Measurements from ENCODE around the gene CNTNAP3.
"Not testable (repeated sequence)": the region's sequence is repeated elsewhere in the genome, so short reads cannot be mapped to it uniquely, and the experiment has no call there.

Gene CNTNAP3

DNA sequence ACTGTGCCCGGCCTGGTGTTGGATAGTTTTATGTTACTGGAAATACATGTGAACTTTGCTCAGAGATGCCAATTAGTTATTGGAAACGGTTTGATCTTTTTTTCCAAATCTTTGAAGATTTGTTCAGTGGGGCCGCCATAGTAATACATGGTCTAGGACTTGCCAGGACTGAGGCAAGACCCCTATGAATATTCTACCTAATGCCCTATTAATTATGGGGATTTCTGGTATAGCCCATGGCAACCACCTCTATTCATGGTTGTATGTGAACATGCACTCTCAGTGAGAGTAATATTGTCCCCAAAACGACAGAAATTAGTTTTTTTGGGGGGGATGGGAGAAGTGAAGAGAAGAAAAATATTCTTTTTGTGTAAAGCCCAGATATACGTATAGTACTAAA lies 220.3 kb downstream of the CNTNAP3 start:
- not testable (repeated sequence) for DNase-seq (ENCODE audit: low read depth)

DNA sequence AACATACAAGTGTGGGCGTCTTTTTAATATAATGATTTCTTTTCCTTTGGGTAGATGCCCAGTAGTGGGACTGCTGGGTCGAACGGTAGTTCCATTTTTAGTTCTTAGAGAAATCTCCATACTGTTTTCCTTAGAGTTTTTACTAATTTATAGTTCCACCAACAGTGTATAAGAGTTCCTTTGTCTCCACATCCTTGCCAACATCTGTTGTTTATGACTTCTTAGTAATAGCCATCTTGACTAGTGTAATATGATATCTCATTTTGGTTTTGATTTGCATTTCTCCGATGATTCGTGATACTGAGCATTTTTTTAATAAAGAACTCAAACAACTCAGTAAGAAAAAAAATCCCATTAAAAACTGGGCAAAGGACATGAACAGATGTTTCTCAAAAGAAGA lies 225.0 kb downstream of the CNTNAP3 start:
- DNase-seq (ENCODE audit: low read depth) = not testable (repeated sequence)

DNA sequence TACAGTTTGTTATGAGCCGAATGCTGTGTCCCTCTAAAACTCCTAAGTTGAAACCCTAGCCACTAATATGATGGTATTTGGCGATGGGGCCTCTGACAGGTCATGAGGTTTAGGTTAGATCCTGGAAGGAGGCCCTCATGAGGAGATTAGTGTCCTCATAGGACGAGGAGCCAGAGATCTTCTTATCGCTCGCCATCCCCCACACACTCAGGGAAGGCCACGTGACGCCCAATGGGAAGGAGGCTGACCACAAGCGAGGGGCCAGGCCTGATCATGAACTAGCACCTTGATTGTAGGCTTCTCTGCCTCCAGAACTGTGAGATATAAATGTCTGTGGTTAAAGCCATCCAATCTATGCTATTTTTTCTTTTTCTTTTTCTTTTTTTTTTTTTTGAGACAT lies 233.5 kb downstream of the CNTNAP3 start:
- DNase-seq (ENCODE audit: low read depth) = not testable (repeated sequence)

DNA sequence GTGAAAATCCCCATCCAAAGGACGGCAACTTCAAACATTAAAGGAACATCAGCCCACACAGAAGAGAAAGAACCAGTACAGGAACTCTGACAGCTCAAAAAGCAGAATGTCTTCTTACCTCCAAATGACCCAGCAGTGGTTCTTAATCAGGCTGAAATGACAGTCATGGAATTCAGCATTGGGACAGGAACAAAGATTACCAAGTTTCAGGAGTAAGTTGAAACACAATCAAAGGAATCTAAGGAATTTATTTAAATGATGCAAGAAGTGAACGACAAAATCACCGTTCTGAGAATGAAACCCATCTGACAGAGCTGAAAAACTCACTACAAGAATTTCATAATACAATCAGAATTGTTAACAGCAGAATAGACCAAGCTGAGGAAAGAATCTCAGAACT lies 241.1 kb downstream of the CNTNAP3 start:
- DNase-seq (ENCODE audit: low read depth) = not testable (repeated sequence)

DNA sequence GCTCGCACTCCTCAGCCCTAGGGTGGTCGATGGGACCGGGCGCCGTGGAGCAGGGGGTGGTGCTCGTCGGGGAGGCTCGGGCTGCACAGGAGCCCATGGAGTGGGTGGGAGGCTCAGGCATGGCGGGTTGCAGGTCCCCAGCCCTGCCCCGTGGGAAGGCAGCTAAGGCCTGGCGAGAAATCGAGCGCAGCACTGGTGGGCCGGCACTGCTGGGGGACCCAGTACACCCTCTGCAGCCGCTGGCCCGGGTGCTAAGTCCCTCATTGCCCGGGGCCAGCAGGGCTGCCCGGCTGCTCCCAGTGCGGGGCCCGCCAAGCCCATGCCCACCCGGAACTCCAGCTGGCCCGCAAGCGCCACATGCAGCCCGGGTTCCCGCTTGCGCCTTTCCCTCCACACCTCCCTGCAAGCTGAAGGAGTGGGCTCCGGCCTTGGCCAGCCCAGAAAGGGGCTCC lies 245.6 kb downstream of the CNTNAP3 start:
- not testable (repeated sequence) for DNase-seq (ENCODE audit: low read depth)

- DNase-seq (ENCODE audit: low read depth) = not testable (repeated sequence)
These were observed 246.2 kb downstream of the CNTNAP3 start for GRCh38 chr9:39041774-39042173.

GRCh38 chr9:39039148-39039547 lies 248.8 kb downstream of the CNTNAP3 start:
- DNase-seq (ENCODE audit: low read depth) = not testable (repeated sequence)

GRCh38 chr9:39038221-39038620 lies 249.7 kb downstream of the CNTNAP3 start:
- not testable (repeated sequence) for DNase-seq (ENCODE audit: low read depth)

GRCh38 chr9:39033849-39034248 lies 254.1 kb downstream of the CNTNAP3 start:
- not testable (repeated sequence) for DNase-seq (ENCODE audit: low read depth)

DNA sequence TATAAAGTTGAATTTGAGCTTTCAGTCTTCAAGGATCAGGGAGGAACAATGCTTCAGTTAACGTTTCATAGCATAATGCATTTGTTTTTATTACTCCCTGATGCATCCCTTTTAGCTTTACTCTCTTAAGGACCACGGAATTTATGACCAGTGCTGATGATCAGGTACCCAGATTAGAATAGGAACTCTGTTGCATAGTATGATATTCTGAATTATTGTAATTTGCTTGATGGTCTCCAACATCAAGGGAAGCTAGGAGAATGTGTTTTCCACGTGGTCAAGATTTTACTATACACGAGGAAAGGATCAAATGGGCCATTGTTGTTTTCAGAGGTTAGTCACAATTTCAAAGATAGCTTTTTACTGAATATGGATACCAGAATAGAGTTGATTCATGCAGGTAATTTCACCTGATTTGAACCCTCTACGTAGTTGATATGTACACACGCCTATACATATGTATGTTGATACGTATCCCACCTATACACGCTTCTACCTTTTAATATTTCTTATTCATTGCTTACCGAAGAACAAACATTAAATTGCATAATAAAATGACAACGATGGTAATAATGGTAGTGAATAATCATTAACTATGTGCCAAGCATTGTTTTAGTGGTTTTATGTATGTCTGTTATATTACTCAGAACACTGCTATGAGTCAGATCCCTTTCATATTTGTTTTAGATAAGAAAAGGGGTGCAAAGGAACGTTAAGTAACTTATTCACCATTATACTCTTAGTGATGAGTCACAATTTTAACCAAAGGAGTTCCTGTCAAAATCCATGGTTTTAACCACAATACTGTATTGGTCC lies 257.6 kb downstream of the CNTNAP3 start:
- not testable (repeated sequence) for DNase-seq (ENCODE audit: low read depth)

- DNase-seq (ENCODE audit: low read depth) = not testable (repeated sequence)
These were observed 259.1 kb downstream of the CNTNAP3 start for GRCh38 chr9:39028855-39029254.

- DNase-seq (ENCODE audit: low read depth) = not testable (repeated sequence)
These were observed 259.8 kb downstream of the CNTNAP3 start for GRCh38 chr9:39028168-39028567.

DNA sequence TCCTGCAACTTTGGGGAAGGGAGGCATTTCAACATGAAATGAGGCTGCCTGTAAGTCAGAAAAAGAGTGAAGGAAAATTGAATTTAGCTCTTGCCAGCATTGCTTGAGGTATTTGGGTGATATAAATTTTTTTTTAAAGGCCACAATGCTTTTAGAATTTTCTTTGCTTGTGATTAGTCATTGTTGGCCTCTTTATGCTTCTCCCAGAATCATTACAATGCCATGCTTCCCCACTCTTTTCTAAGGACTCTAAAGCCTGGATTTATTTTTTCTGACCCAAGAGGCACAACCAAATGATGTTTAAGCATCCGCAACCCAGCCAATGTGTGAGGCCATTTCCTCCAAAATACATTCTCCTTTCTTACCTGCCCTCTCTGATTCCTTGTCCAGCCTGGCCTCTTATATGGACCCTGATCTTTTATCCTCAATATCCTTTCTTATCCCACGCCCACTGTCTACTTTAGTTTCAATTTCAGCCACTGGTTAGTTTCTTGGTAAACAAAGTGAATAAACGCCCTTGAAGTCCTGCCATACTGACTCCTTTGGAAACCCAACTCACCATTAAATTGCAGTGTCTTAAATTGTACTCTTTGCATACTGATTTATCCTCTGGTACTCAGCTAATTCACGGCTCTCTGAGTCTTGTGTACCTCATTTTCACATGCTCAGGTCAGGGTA lies 261.9 kb downstream of the CNTNAP3 start:
- not testable (repeated sequence) for DNase-seq (ENCODE audit: low read depth)
